Measurements from ENCODE around the gene BCL2L1. TPM values are rescaled to one million over a fixed set of nuclear protein-coding genes. Genes with fewer than 3 reads are reported as not detected.
"Not testable (repeated sequence)": the region's sequence is repeated elsewhere in the genome, so short reads cannot be mapped to it uniquely, and the experiment has no call there.

The BCL2L1 gene
- total RNA-seq, 2 experiments from 2014 or later = 126 to 129 TPM

DNA sequence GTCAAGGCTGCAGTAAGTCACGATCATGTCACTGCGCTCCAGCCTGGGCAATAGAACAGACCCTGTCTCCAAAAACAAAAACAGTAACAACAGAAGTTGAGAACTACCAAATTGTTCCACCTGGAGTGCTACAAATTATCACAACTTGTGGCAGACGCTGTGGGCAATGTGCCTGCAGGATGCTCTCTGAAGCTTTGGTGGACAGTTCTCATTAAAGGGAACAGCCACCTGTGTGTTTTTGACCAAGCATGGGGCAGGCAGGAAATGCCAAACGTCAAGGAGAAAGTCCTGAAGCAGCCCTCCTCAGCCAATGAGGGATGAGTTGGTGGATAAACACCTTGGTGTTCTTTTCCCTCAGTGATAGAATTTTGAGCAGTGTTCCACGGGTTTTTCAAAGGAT lies 69.1 kb downstream of the BCL2L1 start:
- intact Hi-C loops (cut with micrococcal nuclease) = no loop called here
- DNase-seq = no peak
- ChIA-PET CTCF (interaction anchor here (1.5 to 3.3 kb wide), 2 partner anchors 19 to 71 kb away, joined by 4 to 17 read pairs; no protein-coding TSS in a partner anchor), POLR2A (no interaction called here)
- H3K9me3 Mint-ChIP-seq = no peaks in the 10 kb centered on the region
- H3K4me3 Mint-ChIP-seq = no peak overlapping the region
- H3K4me1 Mint-ChIP-seq (ENCODE audit: low read depth) = no peaks in the 10 kb centered on the region
- peaks cover 4% of the 10 kb centered on the region for H3K27me3 Mint-ChIP-seq
- no peaks in the 10 kb centered on the region for H3K36me3 Mint-ChIP-seq
- no peak overlapping the region for H3K27ac Mint-ChIP-seq

DNA sequence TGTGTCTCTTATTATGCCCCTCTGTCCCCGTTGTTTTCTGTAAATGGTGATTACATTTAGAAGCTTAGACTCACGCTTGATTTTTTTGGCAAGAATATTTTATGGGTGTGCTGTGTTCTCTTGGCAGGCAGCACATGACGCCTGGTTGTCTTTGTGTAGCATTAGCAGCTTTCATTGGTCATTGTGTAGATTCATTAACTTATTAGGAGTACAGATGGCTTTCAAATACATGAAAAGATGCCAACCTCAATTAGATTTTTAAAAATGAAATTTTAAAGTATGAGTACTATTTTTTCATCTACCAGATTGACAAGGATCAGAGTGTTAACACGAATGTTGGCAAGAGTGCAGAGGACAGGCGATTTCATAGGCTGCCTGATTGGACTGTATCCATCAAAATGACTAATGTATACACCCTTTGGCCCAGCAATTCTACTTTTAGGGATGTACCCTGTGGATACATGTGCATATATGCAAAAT lies 69.7 kb downstream of the BCL2L1 start:
- Mint-ChIP-seq H3K36me3 (no peaks in the 10 kb centered on the region), H3K4me3 (no peak overlapping the region), H3K9me3 (no peaks in the 10 kb centered on the region), H3K27ac (no peak overlapping the region), H3K27me3 (peaks cover 4% of the 10 kb centered on the region), H3K4me1 (ENCODE audit: low read depth) (no peaks in the 10 kb centered on the region)
- no peak for DNase-seq
- intact Hi-C loops (cut with micrococcal nuclease) = no loop called here
- CTCF ChIA-PET = interaction anchor here (1.5 to 3.3 kb wide), 3 partner anchors 19 to 71 kb away, joined by 4 to 17 read pairs (median 8); no protein-coding TSS in a partner anchor
- POLR2A ChIA-PET = no interaction called here

DNA sequence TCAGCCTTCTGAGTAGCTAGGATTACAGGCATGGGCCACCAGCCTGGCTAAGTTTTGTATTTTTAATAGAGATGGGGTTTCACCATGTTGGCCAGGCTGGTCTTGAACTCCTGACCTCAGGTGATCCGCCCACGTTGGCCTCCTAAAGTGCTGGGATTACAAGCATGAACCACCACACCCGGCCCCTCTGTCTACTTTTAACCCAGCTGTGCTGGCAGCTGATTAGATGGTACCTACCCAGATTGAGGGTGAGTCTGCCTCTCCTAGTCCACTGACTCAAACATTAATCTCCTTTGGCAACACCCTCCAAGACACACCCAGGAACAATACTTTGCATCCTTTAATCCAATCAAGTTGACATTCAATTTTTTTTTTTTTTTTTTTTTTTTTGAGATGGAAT lies 74.6 kb downstream of the BCL2L1 start:
- H3K27ac Mint-ChIP-seq; POLR2A ChIA-PET; H3K27me3 Mint-ChIP-seq; H3K4me1 Mint-ChIP-seq (ENCODE audit: low read depth); H3K9me3 Mint-ChIP-seq; H3K4me3 Mint-ChIP-seq; H3K36me3 Mint-ChIP-seq; intact Hi-C loops (cut with micrococcal nuclease); DNase-seq: not testable (repeated sequence)
- CTCF ChIA-PET = interaction anchor here (1.5 to 2.0 kb wide), 2 partner anchors 14 to 75 kb away, joined by 5 to 7 read pairs; no protein-coding TSS in a partner anchor

DNA sequence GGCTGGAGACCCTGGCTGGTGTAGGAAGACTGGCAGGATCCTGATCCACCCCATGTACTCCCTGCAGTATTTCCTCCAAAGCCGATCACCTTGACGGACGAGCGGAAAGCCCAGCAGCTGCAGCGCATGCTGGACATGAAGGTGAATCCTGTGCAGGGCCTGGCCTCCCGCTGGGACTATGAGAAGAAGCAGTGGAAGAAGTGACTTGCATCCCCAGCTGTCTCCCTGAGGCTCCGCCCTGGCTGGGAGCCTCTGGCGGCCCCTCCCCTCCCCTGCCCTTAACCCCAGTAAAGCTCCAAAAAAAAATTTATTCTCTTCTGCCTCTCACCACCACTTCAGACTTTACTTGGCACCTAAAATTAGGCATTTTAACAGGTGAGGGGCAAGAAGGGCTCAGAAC lies 78.0 kb downstream of the BCL2L1 start:
- Mint-ChIP-seq H3K9me3 (no peaks in the 10 kb centered on the region), H3K4me1 (ENCODE audit: low read depth) (peaks cover 4% of the 10 kb centered on the region), H3K4me3 (no peak overlapping the region), H3K27ac (no peak overlapping the region), H3K27me3 (no peaks in the 10 kb centered on the region), H3K36me3 (no peaks in the 10 kb centered on the region)
- CTCF ChIA-PET = interaction anchor here (0.8 to 1.7 kb wide), 4 partner anchors 10 to 75 kb away, joined by 3 to 4 read pairs (median 3); no protein-coding TSS in a partner anchor
- no peak for DNase-seq
- intact Hi-C loops (cut with micrococcal nuclease) = no loop called here
- POLR2A ChIA-PET = no interaction called here

DNA sequence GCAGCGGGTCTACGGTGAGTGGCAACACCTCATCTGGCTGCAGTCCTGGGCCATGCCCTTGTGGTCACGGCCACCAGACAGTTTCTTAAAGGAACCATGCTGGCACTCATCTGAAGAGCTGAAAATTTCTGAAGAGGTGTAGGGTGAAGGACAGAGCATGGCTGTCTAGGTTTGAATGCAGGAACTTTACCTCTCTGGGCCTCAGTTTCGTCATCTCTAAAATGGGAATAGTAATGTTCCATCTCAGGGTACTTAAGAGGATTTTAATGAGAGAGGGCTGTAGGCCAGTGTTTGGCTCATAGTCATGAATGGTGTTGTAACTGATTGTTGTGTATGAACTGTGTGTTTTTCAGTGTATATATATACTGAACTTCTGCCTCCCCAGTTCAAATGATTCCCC lies 79.1 kb downstream of the BCL2L1 start:
- intact Hi-C loops (cut with micrococcal nuclease) = no loop called here
- Mint-ChIP-seq H3K36me3 (no peaks in the 10 kb centered on the region), H3K27ac (no peak overlapping the region), H3K4me3 (no peak overlapping the region), H3K27me3 (no peaks in the 10 kb centered on the region), H3K4me1 (ENCODE audit: low read depth) (peaks cover 4% of the 10 kb centered on the region), H3K9me3 (no peaks in the 10 kb centered on the region)
- ChIA-PET CTCF (interaction anchor here (0.6 to 1.7 kb wide), 4 partner anchors 9 to 80 kb away, joined by 3 to 6 read pairs (median 4); no protein-coding TSS in a partner anchor), POLR2A (no interaction called here)
- DNase-seq = no peak

DNA sequence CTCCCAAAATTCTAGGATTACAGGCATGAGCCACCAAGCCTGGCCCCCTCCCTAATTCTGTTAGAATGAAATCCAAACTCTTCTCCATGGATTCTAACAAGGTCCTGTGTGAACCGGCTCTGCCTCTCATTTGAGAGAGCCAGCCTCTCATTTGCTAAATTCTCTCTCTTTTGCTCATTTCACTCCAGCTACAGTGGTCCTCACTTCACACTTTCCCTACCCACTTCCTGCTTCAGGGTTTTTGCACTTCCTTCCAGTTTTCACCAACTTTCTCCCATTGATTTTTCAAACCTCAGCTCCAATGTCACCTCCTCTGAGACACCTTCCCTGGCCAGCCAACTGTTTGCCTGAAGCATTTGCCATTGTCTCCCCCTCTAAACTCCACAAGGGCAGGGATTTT lies 79.8 kb downstream of the BCL2L1 start:
- Mint-ChIP-seq H3K27ac (no peak overlapping the region), H3K36me3 (no peaks in the 10 kb centered on the region), H3K4me3 (no peak overlapping the region), H3K27me3 (peaks cover 1% of the 10 kb centered on the region), H3K9me3 (no peaks in the 10 kb centered on the region), H3K4me1 (ENCODE audit: low read depth) (peaks cover 4% of the 10 kb centered on the region)
- CTCF ChIA-PET = interaction anchor here (1.2 to 1.5 kb wide), 3 partner anchors 9 to 82 kb away, joined by 3 to 6 read pairs (median 4); no protein-coding TSS in a partner anchor
- no peak for DNase-seq
- intact Hi-C loops (cut with micrococcal nuclease) = no loop called here
- POLR2A ChIA-PET = no interaction called here

DNA sequence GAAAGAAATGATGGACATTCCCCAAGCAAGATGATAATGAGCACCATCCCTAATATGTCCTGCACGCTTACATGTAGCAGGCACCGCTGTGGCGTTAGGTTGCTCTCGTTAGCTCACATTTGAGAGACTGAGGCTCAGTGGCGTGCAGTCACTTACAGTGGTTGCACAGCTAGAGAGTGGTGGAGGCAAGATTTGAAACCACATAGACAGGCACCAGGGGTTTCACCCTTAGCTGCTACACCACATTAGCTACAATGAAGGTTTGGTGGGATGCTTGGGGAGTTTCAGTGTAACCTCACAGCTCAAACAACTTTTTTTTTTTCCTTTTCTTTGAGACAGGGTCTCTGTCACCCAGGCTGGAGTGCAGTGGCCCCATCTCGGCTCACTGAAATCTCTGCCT lies 81.3 kb downstream of the BCL2L1 start:
- no peaks in the 10 kb centered on the region for H3K36me3 Mint-ChIP-seq
- ChIA-PET CTCF (interaction anchor here (1.3 kb wide), 1 partner anchor 83 kb away, joined by 3 read pairs; no protein-coding TSS in a partner anchor), POLR2A (interaction anchor here (0.6 to 0.7 kb wide), 3 partner anchors 20 to 81 kb away, joined by 3 to 4 read pairs (median 3); partner anchors contain the start of gene BCL2L1)
- H3K9me3 Mint-ChIP-seq = no peaks in the 10 kb centered on the region
- intact Hi-C loops (cut with micrococcal nuclease) = no loop called here
- H3K27ac Mint-ChIP-seq = no peak overlapping the region
- no peak for DNase-seq
- no peak overlapping the region for H3K4me3 Mint-ChIP-seq
- H3K4me1 Mint-ChIP-seq (ENCODE audit: low read depth) = peaks cover 4% of the 10 kb centered on the region
- H3K27me3 Mint-ChIP-seq = peaks cover 1% of the 10 kb centered on the region

DNA sequence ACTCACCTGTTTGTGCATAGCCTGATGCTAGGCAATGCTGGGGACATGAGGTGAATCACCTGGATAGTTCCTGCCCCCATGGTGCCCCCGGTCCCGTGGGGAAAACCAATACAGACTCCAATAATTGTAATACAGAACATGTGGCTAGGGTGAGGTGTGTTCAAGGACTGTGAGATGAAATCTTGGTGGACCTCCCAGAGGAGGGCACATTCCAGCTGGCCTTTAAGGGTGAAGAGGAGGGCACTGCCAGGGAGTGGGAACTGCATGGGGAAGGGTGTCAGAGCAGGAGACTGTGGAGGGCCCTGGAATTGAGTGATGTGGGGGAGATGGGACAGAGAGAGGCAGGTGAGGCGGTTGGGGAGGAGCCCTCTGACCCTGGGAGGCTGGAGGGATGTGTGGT lies 82.4 kb downstream of the BCL2L1 start:
- H3K36me3 Mint-ChIP-seq = no peaks in the 10 kb centered on the region
- H3K4me3 Mint-ChIP-seq = no peak overlapping the region
- intact Hi-C loops (cut with micrococcal nuclease) = no loop called here
- H3K27ac Mint-ChIP-seq = no peak overlapping the region
- H3K9me3 Mint-ChIP-seq = no peaks in the 10 kb centered on the region
- peaks cover 1% of the 10 kb centered on the region for H3K27me3 Mint-ChIP-seq
- CTCF ChIA-PET = interaction anchor here (1.4 kb wide), 2 partner anchors 83 to 123 kb away, joined by 3 to 4 read pairs; no protein-coding TSS in a partner anchor
- POLR2A ChIA-PET = no interaction called here
- H3K4me1 Mint-ChIP-seq (ENCODE audit: low read depth) = peaks cover 4% of the 10 kb centered on the region
- no peak for DNase-seq

DNA sequence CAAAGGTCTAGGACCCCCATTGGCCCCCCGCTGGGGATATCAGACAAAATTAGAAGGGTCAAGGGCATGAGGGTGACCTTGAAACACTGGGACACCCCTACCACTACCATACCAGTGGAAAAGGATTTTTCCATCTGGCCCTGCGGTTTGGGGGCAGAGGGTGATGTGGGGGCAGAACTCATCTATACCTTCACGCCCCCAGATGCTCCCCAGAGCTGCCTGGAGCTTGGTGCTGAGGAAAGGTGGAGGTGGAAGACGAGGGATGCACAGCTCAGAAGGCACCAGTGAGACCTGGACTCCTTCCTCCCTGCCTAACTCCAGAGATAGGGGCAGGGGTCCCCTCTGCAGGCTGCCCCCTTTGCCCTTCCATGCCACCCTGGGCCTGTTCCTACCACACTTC lies 83.9 kb downstream of the BCL2L1 start:
- POLR2A ChIA-PET = no interaction called here
- Mint-ChIP-seq H3K36me3 (no peaks in the 10 kb centered on the region), H3K4me3 (no peak overlapping the region), H3K4me1 (ENCODE audit: low read depth) (peaks cover 4% of the 10 kb centered on the region), H3K27me3 (peaks cover 1% of the 10 kb centered on the region), H3K27ac (no peak overlapping the region), H3K9me3 (no peaks in the 10 kb centered on the region)
- no peak for DNase-seq
- intact Hi-C loops (cut with micrococcal nuclease) = no loop called here
- CTCF ChIA-PET = interaction anchor here (1.4 to 1.8 kb wide), 2 partner anchors 23 to 125 kb away, joined by 3 to 4 read pairs; no protein-coding TSS in a partner anchor

DNA sequence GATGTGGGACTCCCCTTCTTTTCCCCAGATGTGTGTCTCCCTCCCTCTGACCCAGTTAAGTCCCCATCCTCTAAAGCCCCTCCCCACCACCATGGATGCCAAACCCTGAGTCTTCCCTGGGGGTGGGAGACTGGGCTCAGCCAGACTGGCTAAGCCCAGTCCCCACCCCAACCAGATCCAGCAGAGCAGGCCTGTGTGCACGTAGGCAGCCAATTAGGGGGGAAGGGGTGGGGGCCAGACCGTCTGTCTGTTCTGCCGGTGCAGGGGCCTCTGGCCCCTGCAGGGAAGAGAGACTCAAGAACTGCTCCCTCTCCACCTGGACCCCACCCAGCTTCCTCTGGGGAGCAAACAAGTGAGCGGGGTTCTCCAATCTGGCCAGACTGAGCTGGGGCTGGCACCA lies 84.4 kb downstream of the BCL2L1 start:
- no peak for DNase-seq
- intact Hi-C loops (cut with micrococcal nuclease) = no loop called here
- Mint-ChIP-seq H3K4me3 (no peak overlapping the region), H3K36me3 (no peaks in the 10 kb centered on the region), H3K9me3 (no peaks in the 10 kb centered on the region), H3K4me1 (ENCODE audit: low read depth) (peaks cover 4% of the 10 kb centered on the region), H3K27me3 (peaks cover 1% of the 10 kb centered on the region), H3K27ac (no peak overlapping the region)
- ChIA-PET CTCF (interaction anchor here (1.1 to 1.8 kb wide), 2 partner anchors 23 to 85 kb away, joined by 3 to 4 read pairs; no protein-coding TSS in a partner anchor), POLR2A (no interaction called here)

DNA sequence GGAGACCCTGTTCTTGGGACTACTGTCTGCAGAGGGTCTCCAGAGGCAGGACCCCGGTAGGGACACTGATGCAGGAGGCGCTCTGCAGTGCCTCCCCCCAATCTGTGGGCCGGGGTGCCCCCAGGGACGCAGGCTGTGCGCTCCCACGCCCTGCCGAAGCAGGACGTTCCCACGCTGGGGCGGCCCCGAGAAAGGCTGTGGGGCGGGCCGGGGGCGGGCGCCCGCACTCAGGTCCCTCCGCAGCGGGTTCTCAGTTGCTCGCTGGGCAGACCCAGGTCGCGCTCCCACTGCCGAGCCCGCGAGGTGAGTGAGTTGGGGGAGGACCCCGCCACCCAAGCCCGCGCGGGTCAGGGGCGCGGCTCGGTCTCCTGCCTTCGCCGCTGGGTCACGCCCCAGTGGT lies 85.0 kb downstream of the BCL2L1 start, which contains the start of gene COX4I2:
Gene COX4I2 (plus strand): TSS at position 253 of the 400 bp plus-strand sequence. CDS start 1,106 bp downstream, outside the sequence.
- no peak for DNase-seq
- intact Hi-C loops (cut with micrococcal nuclease) = no loop called here
- ChIA-PET POLR2A (no interaction called here), CTCF (interaction anchor here (1.1 to 1.8 kb wide), 2 partner anchors 24 to 86 kb away, joined by 3 to 4 read pairs; no protein-coding TSS in a partner anchor)
- Mint-ChIP-seq H3K9me3 (no peaks in the 10 kb centered on the region), H3K27ac (no peak within 1 kb of the TSS), H3K4me1 (ENCODE audit: low read depth) (no peaks in the 10 kb centered on the region), H3K4me3 (no peak within 1 kb of the TSS), H3K27me3 (peaks cover 1% of the 10 kb centered on the region), H3K36me3 (no peaks in the 10 kb centered on the region)

DNA sequence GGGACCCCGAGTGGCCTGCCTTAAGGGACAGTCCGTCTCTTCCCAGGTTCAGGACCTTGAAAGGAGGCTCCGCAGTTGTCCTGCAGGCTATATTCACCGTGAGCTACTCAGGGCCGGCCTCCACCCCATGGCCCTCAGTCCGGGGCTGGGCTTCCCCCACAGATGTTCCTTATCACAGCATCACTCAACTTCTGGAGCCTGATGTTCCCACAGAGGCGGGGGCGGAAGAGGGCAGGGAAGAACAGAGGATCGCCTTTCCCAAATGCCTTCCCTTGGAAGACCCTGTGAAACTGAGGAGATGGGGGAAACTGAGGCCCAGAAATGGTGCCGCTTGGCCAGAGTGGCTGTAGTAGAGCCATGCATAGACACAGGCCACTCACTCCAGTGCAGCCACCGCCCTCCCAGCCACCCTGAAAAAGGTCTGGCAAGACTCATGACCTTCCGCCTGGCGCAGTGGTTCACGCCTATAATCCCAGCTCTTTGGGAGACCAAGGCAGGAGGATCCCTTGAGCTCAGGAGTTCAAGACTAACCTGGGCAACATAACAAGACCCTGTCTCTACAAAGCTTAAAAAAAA lies 89.2 kb downstream of the BCL2L1 start:
- Mint-ChIP-seq H3K9me3 (no peaks in the 10 kb centered on the region), H3K4me1 (ENCODE audit: low read depth) (peaks cover 3% of the 10 kb centered on the region), H3K27ac (no peak overlapping the region), H3K4me3 (no peak overlapping the region), H3K27me3 (peaks cover 1% of the 10 kb centered on the region), H3K36me3 (no peaks in the 10 kb centered on the region)
- intact Hi-C loops (cut with micrococcal nuclease) = no loop called here
- no peak for DNase-seq
- ChIA-PET CTCF (interaction anchor here (0.8 to 7.5 kb wide), 26 partner anchors 9 to 205 kb away, joined by 3 to 164 read pairs (median 5); partner anchors contain the start of genes BCL2L1 and TPX2), POLR2A (interaction anchor here (0.6 to 1.3 kb wide), 2 partner anchors 28 to 78 kb away, joined by 3 to 5 read pairs; no protein-coding TSS in a partner anchor)

Data from activated CD4-positive, alpha-beta memory T cell treated with anti-CD3 and anti-CD28 coated beads for 36 hours (primary cell).